OCI-LY3 (cell line): Measurements from ENCODE around the gene STIM2.

Experiments
- EZH2phosphoT487 ChIP-seq: fragments of 200-600 bp; shearing (Covaris generic); IDR thresholded peaks from 2 replicates; pipeline ENCODE4 v1.6.1; 2018; ENCODE audit warnings: antibody characterized with exemption, mixed run types, low read depth
- TF ChIP-seq, protein P1 (sequence below): fragments of 200-600, 300-600 bp; sonication (generic); IDR thresholded peaks from 2 replicates; pipeline ENCODE4 v1.5.1; 2014; ENCODE audit warnings: antibody characterized with exemption, low read length, low read depth

DNA sequence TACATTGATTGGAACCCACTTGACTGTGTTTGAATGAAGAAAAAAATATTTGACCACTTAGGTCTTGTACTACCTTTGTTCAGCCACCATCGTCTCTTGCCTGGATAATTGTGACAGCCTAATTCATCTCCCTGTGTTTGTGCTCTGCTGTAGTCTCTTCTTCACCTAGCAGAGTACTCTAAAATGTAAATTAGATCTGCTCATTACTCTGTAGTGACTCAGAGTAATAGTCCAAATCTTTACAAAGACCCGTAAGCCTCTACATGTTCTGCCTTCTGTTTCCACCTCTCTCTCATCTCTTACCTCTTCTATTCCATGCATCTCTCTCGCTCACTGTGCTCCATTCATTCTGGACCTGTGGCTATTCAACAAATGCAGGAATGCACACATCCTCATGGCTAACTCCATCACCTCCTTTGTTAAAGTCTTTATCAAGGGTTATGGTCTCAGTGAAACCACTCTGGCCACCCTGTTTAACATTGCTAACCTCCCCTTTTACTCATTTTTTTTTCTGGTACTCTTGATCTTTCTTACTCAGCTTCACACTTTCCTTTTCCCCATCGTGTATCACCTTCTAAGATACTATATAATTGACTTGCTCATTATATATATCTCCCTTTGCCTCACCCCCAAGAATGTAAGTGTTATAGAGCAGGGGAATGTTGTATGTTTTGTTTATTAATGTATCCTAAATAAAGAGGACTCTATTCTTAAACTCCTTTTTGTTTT lies 98.4 kb downstream of the STIM2 start:
- TF ChIP-seq, protein P1, sequence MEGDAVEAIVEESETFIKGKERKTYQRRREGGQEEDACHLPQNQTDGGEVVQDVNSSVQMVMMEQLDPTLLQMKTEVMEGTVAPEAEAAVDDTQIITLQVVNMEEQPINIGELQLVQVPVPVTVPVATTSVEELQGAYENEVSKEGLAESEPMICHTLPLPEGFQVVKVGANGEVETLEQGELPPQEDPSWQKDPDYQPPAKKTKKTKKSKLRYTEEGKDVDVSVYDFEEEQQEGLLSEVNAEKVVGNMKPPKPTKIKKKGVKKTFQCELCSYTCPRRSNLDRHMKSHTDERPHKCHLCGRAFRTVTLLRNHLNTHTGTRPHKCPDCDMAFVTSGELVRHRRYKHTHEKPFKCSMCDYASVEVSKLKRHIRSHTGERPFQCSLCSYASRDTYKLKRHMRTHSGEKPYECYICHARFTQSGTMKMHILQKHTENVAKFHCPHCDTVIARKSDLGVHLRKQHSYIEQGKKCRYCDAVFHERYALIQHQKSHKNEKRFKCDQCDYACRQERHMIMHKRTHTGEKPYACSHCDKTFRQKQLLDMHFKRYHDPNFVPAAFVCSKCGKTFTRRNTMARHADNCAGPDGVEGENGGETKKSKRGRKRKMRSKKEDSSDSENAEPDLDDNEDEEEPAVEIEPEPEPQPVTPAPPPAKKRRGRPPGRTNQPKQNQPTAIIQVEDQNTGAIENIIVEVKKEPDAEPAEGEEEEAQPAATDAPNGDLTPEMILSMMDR = no peak
- TF ChIP-seq EZH2phosphoT487 = no peak
